ENCODE results near the gene CILP.
"Not testable (repeated sequence)": the region's sequence is repeated elsewhere in the genome, so short reads cannot be mapped to it uniquely, and the experiment has no call there.

The CILP gene

GRCh38 chr15:65184868-65185717 is 26.2 kb downstream of the CILP start, which contains the start of gene CLPX:
Gene CLPX, minus strand, starts transcription at chr15:65185342. Its CDS starts 189 bp downstream, at chr15:65185153.
- 0% methylated on average over 46 of the region's 70 CpGs for WGBS (ENCODE audit: insufficient coverage)
- Histone ChIP-seq H3K36me3 (ENCODE audit: control insufficient read depth in 4 of 4, insufficient read depth in 4 of 4, low read length in 3 of 4) (peaks cover 0 to 9% (median 0%) of the 10 kb centered on the region in 4 experiments), H3K27ac (ENCODE audit: insufficient read depth in 1 of 2, low read depth in 1 of 2, low read length in 2 of 2, poor library complexity in 1 of 2, severe bottlenecking in 2 of 2) (peak within 1 kb of the TSS; percentile 86 to 94), H3K4me3 (ENCODE audit: control insufficient read depth in 1 of 7, extremely low read depth in 1 of 7, insufficient read depth in 4 of 7, low read depth in 2 of 7, low read length in 6 of 7) (peak within 1 kb of the TSS; percentile 83 to 96 (median 91)), H3K9me3 (ENCODE audit: control extremely low read depth in 1 of 5, control insufficient read depth in 4 of 5, insufficient read depth in 2 of 5, low read depth in 1 of 5, low read length in 4 of 5) (no peaks in the 10 kb centered on the region), H3K27me3 (replicated peaks in 2 of 5; ENCODE audit: control insufficient read depth in 4 of 5, insufficient read depth in 5 of 5, low read length in 4 of 5) (no peaks in the 10 kb centered on the region), H3K4me1 (ENCODE audit: control extremely low read depth in 1 of 4, control insufficient read depth in 4 of 4, insufficient read depth in 4 of 4, low read length in 3 of 4) (peaks cover 9 to 24% (median 19%) of the 10 kb centered on the region in 4 experiments)
- DNase-seq = peak; percentile 95 to 98 (median 97)
- ChIA-PET CTCF (interaction anchor here (1.4 to 8.6 kb wide), 5 partner anchors 86 to 118 kb away, joined by 4 to 80 read pairs (median 6); no protein-coding TSS in a partner anchor), POLR2A (interaction anchor here (0.6 to 2.6 kb wide), 9 partner anchors 9 to 1205 kb away, joined by 3 to 15 read pairs (median 4); partner anchors contain the start of genes PARP16, RNU5A-1 and RNU5B-1)

GRCh38 chr15:65184305-65184867 is 26.9 kb downstream of the CILP start:
- Histone ChIP-seq H3K4me3 (ENCODE audit: control insufficient read depth in 1 of 7, extremely low read depth in 1 of 7, insufficient read depth in 4 of 7, low read depth in 2 of 7, low read length in 6 of 7) (peak overlapping the region; percentile 83 to 96 (median 91)), H3K9me3 (ENCODE audit: control extremely low read depth in 1 of 5, control insufficient read depth in 4 of 5, insufficient read depth in 2 of 5, low read depth in 1 of 5, low read length in 4 of 5) (no peaks in the 10 kb centered on the region), H3K36me3 (ENCODE audit: control insufficient read depth in 4 of 4, insufficient read depth in 4 of 4, low read length in 3 of 4) (peaks cover 0 to 12% (median 4%) of the 10 kb centered on the region in 4 experiments), H3K27ac (ENCODE audit: insufficient read depth in 1 of 2, low read depth in 1 of 2, low read length in 2 of 2, poor library complexity in 1 of 2, severe bottlenecking in 2 of 2) (peak overlapping the region; percentile 86 to 94), H3K4me1 (ENCODE audit: control extremely low read depth in 1 of 4, control insufficient read depth in 4 of 4, insufficient read depth in 4 of 4, low read length in 3 of 4) (peaks cover 9 to 24% (median 19%) of the 10 kb centered on the region in 4 experiments), H3K27me3 (replicated peaks in 2 of 5; ENCODE audit: control insufficient read depth in 4 of 5, insufficient read depth in 5 of 5, low read length in 4 of 5) (no peaks in the 10 kb centered on the region)
- DNase-seq = peak; percentile 34 to 60 (median 49)
- ChIA-PET POLR2A (interaction anchor here (0.6 to 2.6 kb wide), 5 partner anchors 24 to 120 kb away, joined by 3 to 15 read pairs (median 4); partner anchors contain the start of genes PARP16, RNU5A-1 and RNU5B-1), CTCF (interaction anchor here (1.4 to 8.6 kb wide), 4 partner anchors 87 to 115 kb away, joined by 4 to 80 read pairs (median 8); no protein-coding TSS in a partner anchor)
- 0% methylated on average over 24 of the region's 33 CpGs for WGBS (ENCODE audit: insufficient coverage)

GRCh38 chr15:65183865-65184159 is 27.5 kb downstream of the CILP start:
- CTCF ChIA-PET = interaction anchor here (1.9 to 8.6 kb wide), 2 partner anchors 87 to 114 kb away, joined by 6 to 80 read pairs; no protein-coding TSS in a partner anchor

GRCh38 chr15:65182538-65182937 is 28.7 kb downstream of the CILP start:
- CTCF ChIA-PET = interaction anchor here (1.4 kb wide), 1 partner anchor 33 kb away, joined by 4 read pairs; no protein-coding TSS in a partner anchor
- POLR2A ChIA-PET = interaction anchor here (0.6 kb wide), 1 partner anchor 122 kb away, joined by 6 read pairs; the partner anchor contains the start of gene RNU5B-1
- Histone ChIP-seq H3K27ac (ENCODE audit: insufficient read depth in 1 of 2, low read depth in 1 of 2, low read length in 2 of 2, poor library complexity in 1 of 2, severe bottlenecking in 2 of 2) (no peak overlapping the region), H3K27me3 (replicated peaks in 2 of 5; ENCODE audit: control insufficient read depth in 4 of 5, insufficient read depth in 5 of 5, low read length in 4 of 5) (no peaks in the 10 kb centered on the region), H3K36me3 (ENCODE audit: control insufficient read depth in 4 of 4, insufficient read depth in 4 of 4, low read length in 3 of 4) (peaks cover 0 to 22% (median 12%) of the 10 kb centered on the region in 4 experiments), H3K4me3 (ENCODE audit: control insufficient read depth in 1 of 7, extremely low read depth in 1 of 7, insufficient read depth in 4 of 7, low read depth in 2 of 7, low read length in 6 of 7) (peak overlapping the region in 1 of 7 experiments; percentile 16), H3K9me3 (ENCODE audit: control extremely low read depth in 1 of 5, control insufficient read depth in 4 of 5, insufficient read depth in 2 of 5, low read depth in 1 of 5, low read length in 4 of 5) (no peaks in the 10 kb centered on the region), H3K4me1 (ENCODE audit: control extremely low read depth in 1 of 4, control insufficient read depth in 4 of 4, insufficient read depth in 4 of 4, low read length in 3 of 4) (peaks cover 9 to 24% (median 19%) of the 10 kb centered on the region in 4 experiments)
- 100% methylated on average over 3 of the region's 4 CpGs for WGBS (ENCODE audit: insufficient coverage)
- peak in 1 of 3 donors; percentile 2 for DNase-seq

More at GRCh38 chr15:65183865-65184159, 27.5 kb downstream of the CILP start:
- no peaks in the 10 kb centered on the region for H3K27me3 ChIP-seq (replicated peaks in 2 of 5; ENCODE audit: control insufficient read depth in 4 of 5, insufficient read depth in 5 of 5, low read length in 4 of 5)
- no peak for DNase-seq
- peak overlapping the region in 6 of 7 experiments; percentile 88 to 96 (median 92) for H3K4me3 ChIP-seq (ENCODE audit: control insufficient read depth in 1 of 7, extremely low read depth in 1 of 7, insufficient read depth in 4 of 7, low read depth in 2 of 7, low read length in 6 of 7)
- H3K27ac ChIP-seq (ENCODE audit: insufficient read depth in 1 of 2, low read depth in 1 of 2, low read length in 2 of 2, poor library complexity in 1 of 2, severe bottlenecking in 2 of 2) = peak overlapping the region; percentile 86 to 94
- POLR2A ChIA-PET = interaction anchor here (1.0 to 2.6 kb wide), 2 partner anchors 23 to 103 kb away, joined by 3 to 15 read pairs; partner anchors contain the start of gene PARP16
- peaks cover 0 to 14% (median 6%) of the 10 kb centered on the region in 4 experiments for H3K36me3 ChIP-seq (ENCODE audit: control insufficient read depth in 4 of 4, insufficient read depth in 4 of 4, low read length in 3 of 4)
- peaks cover 9 to 24% (median 19%) of the 10 kb centered on the region in 4 experiments for H3K4me1 ChIP-seq (ENCODE audit: control extremely low read depth in 1 of 4, control insufficient read depth in 4 of 4, insufficient read depth in 4 of 4, low read length in 3 of 4)
- no CpG with 5 or more reads among the region's 4 CpGs for WGBS (ENCODE audit: insufficient coverage)
- H3K9me3 ChIP-seq (ENCODE audit: control extremely low read depth in 1 of 5, control insufficient read depth in 4 of 5, insufficient read depth in 2 of 5, low read depth in 1 of 5, low read length in 4 of 5) = no peaks in the 10 kb centered on the region

- Histone ChIP-seq H3K4me1 (ENCODE audit: control extremely low read depth in 1 of 4, control insufficient read depth in 4 of 4, insufficient read depth in 4 of 4, low read length in 3 of 4) (peaks cover 9 to 24% (median 19%) of the 10 kb centered on the region in 4 experiments), H3K36me3 (ENCODE audit: control insufficient read depth in 4 of 4, insufficient read depth in 4 of 4, low read length in 3 of 4) (peaks cover 5 to 29% (median 16%) of the 10 kb centered on the region in 4 experiments)
- WGBS (ENCODE audit: insufficient coverage) = 93% methylated on average over 4 of the region's 15 CpGs
- ChIA-PET CTCF (interaction anchor here (0.6 to 1.4 kb wide), 2 partner anchors 33 to 100 kb away, joined by 4 read pairs; no protein-coding TSS in a partner anchor), POLR2A (interaction anchor here (0.6 to 0.7 kb wide), 2 partner anchors 123 to 454 kb away, joined by 3 to 6 read pairs; partner anchors contain the start of gene RNU5B-1)
- not testable (repeated sequence) for DNase-seq; H3K27me3 ChIP-seq (replicated peaks in 2 of 5; ENCODE audit: control insufficient read depth in 4 of 5, insufficient read depth in 5 of 5, low read length in 4 of 5); H3K4me3 ChIP-seq (ENCODE audit: control insufficient read depth in 1 of 7, extremely low read depth in 1 of 7, insufficient read depth in 4 of 7, low read depth in 2 of 7, low read length in 6 of 7); H3K27ac ChIP-seq (ENCODE audit: insufficient read depth in 1 of 2, low read depth in 1 of 2, low read length in 2 of 2, poor library complexity in 1 of 2, severe bottlenecking in 2 of 2); H3K9me3 ChIP-seq (ENCODE audit: control extremely low read depth in 1 of 5, control insufficient read depth in 4 of 5, insufficient read depth in 2 of 5, low read depth in 1 of 5, low read length in 4 of 5)
Observed at GRCh38 chr15:65181582-65182353, 29.5 kb downstream of the CILP start.

GRCh38 chr15:65180167-65180566 is 31.1 kb downstream of the CILP start:
- peaks cover 6 to 19% (median 14%) of the 10 kb centered on the region in 4 experiments for H3K4me1 ChIP-seq (ENCODE audit: control extremely low read depth in 1 of 4, control insufficient read depth in 4 of 4, insufficient read depth in 4 of 4, low read length in 3 of 4)
- DNase-seq = no peak
- ChIA-PET CTCF (no interaction called here), POLR2A (no interaction called here)
- no peak overlapping the region for H3K27ac ChIP-seq (ENCODE audit: insufficient read depth in 1 of 2, low read depth in 1 of 2, low read length in 2 of 2, poor library complexity in 1 of 2, severe bottlenecking in 2 of 2)
- H3K27me3 ChIP-seq (replicated peaks in 2 of 5; ENCODE audit: control insufficient read depth in 4 of 5, insufficient read depth in 5 of 5, low read length in 4 of 5) = no peaks in the 10 kb centered on the region
- WGBS (ENCODE audit: insufficient coverage) = 80% methylated on average over 1 of the region's 3 CpGs
- H3K9me3 ChIP-seq (ENCODE audit: control extremely low read depth in 1 of 5, control insufficient read depth in 4 of 5, insufficient read depth in 2 of 5, low read depth in 1 of 5, low read length in 4 of 5) = no peaks in the 10 kb centered on the region
- H3K4me3 ChIP-seq (ENCODE audit: control insufficient read depth in 1 of 7, extremely low read depth in 1 of 7, insufficient read depth in 4 of 7, low read depth in 2 of 7, low read length in 6 of 7) = no peak overlapping the region
- H3K36me3 ChIP-seq (ENCODE audit: control insufficient read depth in 4 of 4, insufficient read depth in 4 of 4, low read length in 3 of 4) = peaks cover 8 to 41% (median 25%) of the 10 kb centered on the region in 4 experiments

Data from common myeloid progenitor, CD34-positive (primary cell).